Liver (tissue), 3 donors: ENCODE results near the gene VWF.

ENCODE experiments used
- GABPA ChIP-seq, 2 donors: IDR thresholded peaks in 1 of 2; conservative IDR thresholded peaks in 1 of 2; 2 replicates each; pipeline ENCODE4 v1.6.1; 2016; ENCODE audit warnings: antibody characterized with exemption in 2 of 2, mild to moderate bottlenecking in 1 of 2, moderate library complexity in 1 of 2
- SP1 ChIP-seq: IDR thresholded peaks from 2 replicates; pipeline ENCODE4 v1.6.1; 2018; ENCODE audit warnings: antibody characterized with exemption, mild to moderate bottlenecking
- TAF1 ChIP-seq: conservative IDR thresholded peaks from 2 replicates; pipeline ENCODE4 v1.6.1; 2016; ENCODE audit warnings: antibody characterized with exemption, mild to moderate bottlenecking
- YY1 ChIP-seq: IDR thresholded peaks from 2 replicates; pipeline ENCODE4 v1.6.1; 2016; ENCODE audit warnings: antibody characterized with exemption, mild to moderate bottlenecking
- TF ChIP-seq, protein P1 (sequence below): fragments of 150-350 bp; IDR thresholded peaks from 2 replicates; pipeline ENCODE4 v1.5.1; 2017; ENCODE audit warnings: improper control_type of control experiment, low read depth, low read length; ENCODE audit not compliant: missing input control
- donor health status: healthy.
- donor health status: healthy.

DNA sequence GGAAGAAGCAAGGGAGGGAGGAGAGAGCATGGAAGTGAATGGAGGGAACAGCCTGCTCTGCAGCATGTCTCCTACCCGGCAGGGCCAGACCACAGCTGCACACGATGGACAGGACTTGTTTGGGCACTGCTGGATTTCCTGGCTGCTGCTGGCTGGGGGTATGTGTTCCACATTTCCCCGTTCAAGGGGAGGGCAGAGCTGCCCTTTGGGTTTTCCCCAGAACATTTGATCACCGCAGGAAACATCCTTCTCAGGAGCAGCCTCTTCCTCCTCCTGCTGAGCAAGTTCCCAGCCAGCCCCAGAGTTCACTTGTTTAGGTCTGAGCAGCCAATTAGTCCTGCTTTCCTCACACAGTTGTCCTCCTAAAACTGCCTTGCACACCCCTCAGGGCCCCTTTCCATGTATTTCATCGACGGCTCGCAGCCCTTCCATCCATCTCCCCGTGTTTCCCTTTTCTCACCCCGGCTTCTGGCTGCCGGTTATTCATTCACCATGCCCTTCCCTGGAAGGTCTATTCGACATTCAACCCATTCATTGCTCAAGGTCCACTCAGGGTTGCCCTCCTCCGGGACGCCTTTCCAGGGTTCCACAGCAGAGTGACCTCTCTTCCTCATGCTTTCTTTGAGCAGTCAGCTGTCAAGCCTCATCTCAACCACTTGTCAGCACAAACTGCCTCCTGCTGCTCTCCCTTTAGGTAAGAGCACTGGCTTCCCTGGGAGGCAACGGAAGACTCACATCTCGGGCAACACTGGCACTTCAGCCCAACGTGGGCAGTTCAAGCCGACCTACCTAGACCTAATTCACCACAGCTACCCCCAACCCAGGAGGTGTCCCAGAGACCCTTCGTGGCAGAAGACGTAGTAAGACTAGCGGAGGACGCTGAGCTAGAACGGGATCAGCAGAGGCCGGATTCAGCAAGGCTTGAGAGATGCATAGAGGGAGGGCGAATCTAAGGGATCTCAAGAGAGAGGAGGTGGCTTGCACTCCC, 159.3 kb downstream of the VWF start:
- TF ChIP-seq, protein P1, sequence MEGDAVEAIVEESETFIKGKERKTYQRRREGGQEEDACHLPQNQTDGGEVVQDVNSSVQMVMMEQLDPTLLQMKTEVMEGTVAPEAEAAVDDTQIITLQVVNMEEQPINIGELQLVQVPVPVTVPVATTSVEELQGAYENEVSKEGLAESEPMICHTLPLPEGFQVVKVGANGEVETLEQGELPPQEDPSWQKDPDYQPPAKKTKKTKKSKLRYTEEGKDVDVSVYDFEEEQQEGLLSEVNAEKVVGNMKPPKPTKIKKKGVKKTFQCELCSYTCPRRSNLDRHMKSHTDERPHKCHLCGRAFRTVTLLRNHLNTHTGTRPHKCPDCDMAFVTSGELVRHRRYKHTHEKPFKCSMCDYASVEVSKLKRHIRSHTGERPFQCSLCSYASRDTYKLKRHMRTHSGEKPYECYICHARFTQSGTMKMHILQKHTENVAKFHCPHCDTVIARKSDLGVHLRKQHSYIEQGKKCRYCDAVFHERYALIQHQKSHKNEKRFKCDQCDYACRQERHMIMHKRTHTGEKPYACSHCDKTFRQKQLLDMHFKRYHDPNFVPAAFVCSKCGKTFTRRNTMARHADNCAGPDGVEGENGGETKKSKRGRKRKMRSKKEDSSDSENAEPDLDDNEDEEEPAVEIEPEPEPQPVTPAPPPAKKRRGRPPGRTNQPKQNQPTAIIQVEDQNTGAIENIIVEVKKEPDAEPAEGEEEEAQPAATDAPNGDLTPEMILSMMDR: no peak
- TF ChIP-seq TAF1 (no peak), GABPA (IDR thresholded peaks at IDR 0.05 in 1 of 2, conservative IDR thresholded peaks at IDR 0.05 in 1 of 2) (no peak), YY1 (no peak), SP1 (no peak)
